Sigmoid colon (tissue), 4 donors: ENCODE measurements around the gene BPI.

ENCODE experiments used
- CTCF ChIP-seq, 4 experiments: fragments of 450-650 bp in 3 of 4; fragments of 200-600 bp in 1 of 4; IDR thresholded peaks; one replicate each; pipeline ENCODE4 v1.5.1; 2016 to 2019; ENCODE audit warnings: antibody characterized with exemption in 4 of 4, mild to moderate bottlenecking in 3 of 4, moderate library complexity in 2 of 4
- EP300 ChIP-seq, 4 donors: sonication (generic); formaldehyde crosslinking; IDR thresholded peaks; one replicate each; pipeline ENCODE4 v1.6.1; 2017; ENCODE audit warnings: antibody characterized with exemption in 4 of 4
- POLR2A ChIP-seq, 2 donors: fragments of 450-650 bp; IDR thresholded peaks; one replicate each; pipeline ENCODE4 v1.6.1; 2016; ENCODE audit warnings: antibody characterized with exemption in 2 of 2, mild to moderate bottlenecking in 2 of 2, moderate library complexity in 2 of 2
- POLR2AphosphoS5 ChIP-seq, 4 donors: sonication (generic); formaldehyde crosslinking; IDR thresholded peaks; one replicate each; pipeline ENCODE4 v1.6.1; 2017; ENCODE audit warnings: antibody characterized with exemption in 4 of 4

- TF ChIP-seq CTCF (IDR thresholded peaks at IDR 0.05) = no peak
- TF ChIP-seq POLR2AphosphoS5 (IDR thresholded peaks at IDR 0.05) = no peak
- TF ChIP-seq POLR2A (IDR thresholded peaks at IDR 0.05) = no peak
- TF ChIP-seq EP300 (IDR thresholded peaks at IDR 0.05) = no peak
Observed at GRCh38 chr20:38354227-38354626, 50.3 kb downstream of the BPI start.
